Left lung (tissue), 10 donors: ENCODE data around the gene IGF1R. TPM values are rescaled to one million over a fixed set of nuclear protein-coding genes. Genes with fewer than 3 reads are reported as not detected.

Experiments used
- ATAC-seq: fragments of 200-7000 bp; cut with Tn5 transposase; one replicate; pipeline ENCODE4 v1.9.1; 2020; ENCODE audit warnings: moderate library complexity
- DNase-seq, 4 donors: peaks; one replicate each; pipeline ENCODE4 v3.0.0-alpha.2; 2013 to 2020
- H3K27ac ChIP-seq, 2 donors: fragments of 200-600 bp; sonication (generic) in 1 of 2; one replicate each; pipeline versions ENCODE4 v1.5.0 to v1.8.0; 2020 to 2021
- H3K27me3 ChIP-seq, 2 donors: fragments of 200-600 bp; sonication (generic) in 1 of 2; one replicate each; pipeline versions ENCODE4 v1.5.0 to v1.8.0; 2020 to 2021
- H3K36me3 ChIP-seq, 2 donors: fragments of 200-600 bp; sonication (generic) in 1 of 2; one replicate each; pipeline versions ENCODE4 v1.5.0 to v1.8.0; 2020 to 2021
- H3K4me1 ChIP-seq, 2 donors: fragments of 200-600 bp; one replicate each; pipeline ENCODE4 v1.8.0; 2021
- H3K4me3 ChIP-seq, 2 donors: fragments of 200-600 bp; sonication (generic) in 1 of 2; one replicate each; pipeline versions ENCODE4 v1.5.0 to v1.8.0; 2020 to 2021; ENCODE audit warnings: mild to moderate bottlenecking in 1 of 2
- H3K9me3 ChIP-seq, 2 donors: fragments of 200-600 bp; sonication (generic) in 1 of 2; one replicate each; pipeline versions ENCODE4 v1.5.0 to v1.8.0; 2020 to 2021
- intact Hi-C, 2 donors: fragments of 100-400 bp; cut with DNase I; formaldehyde crosslinking; loops; one replicate each; pipeline versions ENCODE4 v1.11.2 to v1.14.2; 2022
- polyA plus RNA-seq, 6 donors: library from polyadenylated mRNA; unstranded; fragments of 120-200 nt; gene quantifications; one replicate each; pipeline ENCODE4 v1.2.1, GENCODE V29; 2013; ENCODE audit not compliant: insufficient read length in 6 of 6
- total RNA-seq, 2 donors: library from RNA; stranded (reverse); fragmentation: NEBNext Ultra II Directional; extraction: Animal tissue kit (Norgen Biotek cat#: 25700); gene quantifications; one replicate each; pipeline ENCODE4 v1.2.1, GENCODE V29; 2021
- TF ChIP-seq, protein P1 (sequence below), 2 donors: fragments of 200-600 bp; sonication (generic) in 1 of 2; IDR thresholded peaks; one replicate each; pipeline versions ENCODE4 v1.5.0 to v1.8.0; 2021; ENCODE audit warnings: antibody characterized with exemption in 2 of 2
- donor health status: DM: no; HTN: yes; CAD: no.
- donor health status: DM: no; HTN: no; CAD: no.

The IGF1R gene
- total and polyA plus RNA-seq, 8 donors = 32.0 to 41.0 (median 37.0) TPM

DNA sequence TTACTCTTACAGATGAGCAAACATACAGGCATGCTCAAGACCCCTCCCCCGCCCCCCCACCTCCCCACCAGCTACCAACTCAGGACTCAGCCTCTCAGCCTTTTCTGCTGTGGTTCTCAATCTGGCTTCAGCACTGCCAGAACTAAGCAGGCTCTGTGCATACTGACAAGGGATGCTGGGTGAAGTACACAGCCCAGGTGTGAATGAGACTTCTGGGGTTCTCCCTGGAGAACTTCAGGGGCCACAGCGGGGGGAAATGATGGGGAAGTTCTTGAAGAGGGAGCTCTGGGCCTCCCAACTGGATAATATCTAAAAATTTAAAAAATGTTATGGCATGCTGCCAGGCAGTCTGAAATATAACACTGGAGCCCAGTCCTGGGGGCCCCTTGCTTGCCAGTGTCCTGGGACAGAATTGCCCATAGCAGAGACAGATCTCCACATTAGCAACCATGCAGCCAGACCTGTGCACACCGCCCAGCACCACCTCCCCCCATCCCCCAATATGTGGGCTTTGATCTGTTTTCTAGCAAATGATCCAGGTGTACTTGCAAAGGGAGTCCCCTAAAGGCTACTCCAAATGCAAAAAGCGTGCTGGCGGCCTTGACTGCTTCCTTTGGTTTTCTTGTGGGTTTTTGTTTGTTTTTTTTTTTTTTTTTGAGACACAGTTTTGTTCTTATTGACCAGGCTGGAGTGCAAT lies 317.9 kb downstream of the IGF1R start:
- TF ChIP-seq, protein P1, sequence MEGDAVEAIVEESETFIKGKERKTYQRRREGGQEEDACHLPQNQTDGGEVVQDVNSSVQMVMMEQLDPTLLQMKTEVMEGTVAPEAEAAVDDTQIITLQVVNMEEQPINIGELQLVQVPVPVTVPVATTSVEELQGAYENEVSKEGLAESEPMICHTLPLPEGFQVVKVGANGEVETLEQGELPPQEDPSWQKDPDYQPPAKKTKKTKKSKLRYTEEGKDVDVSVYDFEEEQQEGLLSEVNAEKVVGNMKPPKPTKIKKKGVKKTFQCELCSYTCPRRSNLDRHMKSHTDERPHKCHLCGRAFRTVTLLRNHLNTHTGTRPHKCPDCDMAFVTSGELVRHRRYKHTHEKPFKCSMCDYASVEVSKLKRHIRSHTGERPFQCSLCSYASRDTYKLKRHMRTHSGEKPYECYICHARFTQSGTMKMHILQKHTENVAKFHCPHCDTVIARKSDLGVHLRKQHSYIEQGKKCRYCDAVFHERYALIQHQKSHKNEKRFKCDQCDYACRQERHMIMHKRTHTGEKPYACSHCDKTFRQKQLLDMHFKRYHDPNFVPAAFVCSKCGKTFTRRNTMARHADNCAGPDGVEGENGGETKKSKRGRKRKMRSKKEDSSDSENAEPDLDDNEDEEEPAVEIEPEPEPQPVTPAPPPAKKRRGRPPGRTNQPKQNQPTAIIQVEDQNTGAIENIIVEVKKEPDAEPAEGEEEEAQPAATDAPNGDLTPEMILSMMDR (IDR thresholded peaks at IDR 0.05) = no peak
- no peak overlapping the region for H3K27ac ChIP-seq
- no peak for ATAC-seq
- no peaks in the 10 kb centered on the region for H3K27me3 ChIP-seq
- H3K36me3 ChIP-seq = peaks cover 0 to 19% of the 10 kb centered on the region in 2 donors
- no peaks in the 10 kb centered on the region for H3K4me1 ChIP-seq
- no peak for DNase-seq
- H3K9me3 ChIP-seq = peaks cover 0 to 7% of the 10 kb centered on the region in 2 donors
- no peak overlapping the region for H3K4me3 ChIP-seq
- intact Hi-C loops = no loop called here

DNA sequence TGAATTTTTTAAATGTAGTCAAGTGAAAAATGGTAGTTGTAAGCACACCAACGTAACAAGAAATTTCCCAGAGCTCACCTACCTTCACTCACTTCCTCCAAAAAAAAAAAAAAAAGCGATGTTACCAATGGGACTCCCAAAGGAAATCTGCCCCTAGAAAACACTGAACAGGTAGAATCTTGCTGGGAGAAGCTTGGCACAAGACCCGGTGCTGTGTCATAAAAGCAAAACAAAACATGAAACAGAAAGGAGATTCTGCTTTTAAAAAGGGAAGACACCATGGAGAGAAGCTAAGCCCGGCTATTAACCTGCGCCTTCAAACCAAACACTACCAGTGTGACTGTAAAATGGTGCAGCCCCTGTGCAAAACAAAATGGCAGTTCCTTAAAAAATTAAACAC lies 318.8 kb downstream of the IGF1R start:
- Histone ChIP-seq H3K27me3 (no peaks in the 10 kb centered on the region), H3K4me1 (no peaks in the 10 kb centered on the region), H3K36me3 (peaks cover 0 to 10% of the 10 kb centered on the region in 2 donors), H3K9me3 (peaks cover 0 to 4% of the 10 kb centered on the region in 2 donors), H3K27ac (no peak overlapping the region), H3K4me3 (no peak overlapping the region)
- TF ChIP-seq, protein P1 (IDR thresholded peaks at IDR 0.05) = no peak
- DNase-seq = no peak
- intact Hi-C loops = no loop called here
- no peak for ATAC-seq

DNA sequence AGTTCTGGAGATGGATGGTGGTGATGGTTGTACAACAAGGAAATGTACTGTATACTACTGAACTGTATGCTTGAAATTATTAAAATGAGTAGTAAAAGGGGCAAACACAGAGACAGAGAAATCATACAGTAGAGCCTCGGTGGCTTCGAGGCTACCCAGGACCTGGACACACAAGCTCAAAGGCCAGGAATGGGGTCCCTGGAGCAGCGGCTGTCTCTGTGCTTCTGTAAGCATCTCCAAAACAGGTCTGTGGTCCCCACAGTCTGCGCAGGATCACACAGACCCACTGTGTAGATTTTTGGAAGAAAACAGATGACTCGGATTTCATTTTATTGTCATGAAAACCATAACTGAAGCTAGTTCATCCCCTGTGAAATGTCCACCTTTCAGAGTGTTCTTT lies 319.6 kb downstream of the IGF1R start:
- Histone ChIP-seq H3K9me3 (no peaks in the 10 kb centered on the region), H3K27ac (no peak overlapping the region), H3K4me1 (no peaks in the 10 kb centered on the region), H3K27me3 (no peaks in the 10 kb centered on the region), H3K4me3 (no peak overlapping the region), H3K36me3 (peaks cover 0 to 4% of the 10 kb centered on the region in 2 donors)
- TF ChIP-seq, protein P1 (IDR thresholded peaks at IDR 0.05) = no peak
- DNase-seq = no peak
- intact Hi-C loops = no loop called here
- no peak for ATAC-seq

DNA sequence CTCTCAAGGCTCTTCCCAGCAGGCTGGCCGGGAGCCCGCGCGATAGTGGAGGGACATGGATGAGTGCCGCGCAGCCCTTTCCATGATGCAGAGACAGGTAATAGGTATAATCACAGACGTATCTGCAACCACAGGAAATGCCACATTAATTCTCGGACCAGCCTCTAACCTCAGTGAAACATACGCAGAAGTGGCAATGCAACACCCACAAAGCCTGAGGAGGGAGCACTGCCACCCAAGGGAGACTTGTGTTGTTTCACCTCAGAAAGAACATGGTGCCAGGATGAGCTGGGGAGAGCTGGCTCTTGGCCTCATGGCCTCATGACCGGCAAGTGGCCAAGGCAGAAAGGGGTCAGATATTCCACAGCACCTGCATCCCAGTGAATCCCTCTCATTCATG lies 320.2 kb downstream of the IGF1R start:
- Histone ChIP-seq H3K36me3 (no peaks in the 10 kb centered on the region), H3K4me1 (no peaks in the 10 kb centered on the region), H3K27me3 (no peaks in the 10 kb centered on the region), H3K4me3 (no peak overlapping the region), H3K27ac (no peak overlapping the region), H3K9me3 (no peaks in the 10 kb centered on the region)
- intact Hi-C loops = no loop called here
- ATAC-seq (no peak), DNase-seq (no peak)
- TF ChIP-seq, protein P1 (IDR thresholded peaks at IDR 0.05) = no peak

DNA sequence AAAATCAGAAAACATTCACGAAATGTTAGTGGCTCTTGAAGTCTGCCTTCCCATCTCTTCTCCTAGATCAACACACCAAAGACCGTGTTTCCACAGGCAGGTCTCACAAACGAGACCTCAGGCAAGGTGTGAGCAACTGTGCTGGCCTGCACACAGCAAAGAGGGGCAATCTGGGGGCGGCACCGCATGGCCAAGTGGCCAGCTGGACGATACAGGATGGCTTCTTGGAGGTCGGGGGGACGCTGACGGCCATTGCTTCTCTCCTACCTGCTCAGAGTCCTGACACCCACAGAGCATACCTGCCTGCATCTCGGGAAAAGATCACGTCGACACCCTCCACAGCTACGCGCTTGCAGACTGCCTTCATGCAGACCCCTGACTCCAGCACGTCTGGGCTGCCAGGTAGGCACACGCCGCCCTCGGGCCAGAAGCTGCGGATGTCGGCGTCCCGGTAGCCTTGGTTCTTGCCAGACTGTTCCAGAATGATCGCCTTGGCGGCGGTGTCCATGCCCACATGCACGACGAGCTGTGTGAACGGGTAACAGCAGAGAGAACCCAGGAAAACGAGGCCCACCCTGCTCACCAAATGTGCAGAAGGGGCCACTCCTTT lies 320.9 kb downstream of the IGF1R start:
- intact Hi-C loops = no loop called here
- no peaks in the 10 kb centered on the region for H3K36me3 ChIP-seq
- TF ChIP-seq, protein P1 (IDR thresholded peaks at IDR 0.05) = no peak
- H3K4me3 ChIP-seq = no peak overlapping the region
- no peaks in the 10 kb centered on the region for H3K27me3 ChIP-seq
- H3K27ac ChIP-seq = no peak overlapping the region
- ATAC-seq (no peak), DNase-seq (no peak)
- no peaks in the 10 kb centered on the region for H3K4me1 ChIP-seq
- H3K9me3 ChIP-seq = no peaks in the 10 kb centered on the region
